Naive thymus-derived CD8-positive, alpha-beta T cell (primary cell): ENCODE measurements around the gene SLCO2A1. TPM values are rescaled to one million over a fixed set of nuclear protein-coding genes. Genes with fewer than 3 reads are reported as not detected.
A peak's percentile ranks its signal among the peaks of the same experiment; 100 is the strongest.

ENCODE experiments used
- ATAC-seq, 2 donors: fragments of 150-1000 bp; cut with Tn5 transposase in 1 of 2; sonication (Bioruptor Pico), chemical (Tn5 transposase) in 1 of 2; 1 replicate in 1 of 2; 2 replicates in 1 of 2; pipeline ENCODE4 v1.10.0; 2021; ENCODE audit warnings: mild to moderate bottlenecking in 2 of 2, moderate library complexity in 2 of 2
- POLR2A ChIA-PET: fragments of 350-600 bp; sonication (Branson Sonifier 250); formaldehyde crosslinking; loops from one replicate; lab custom pipeline; 2021; ENCODE audit warnings: antibody characterized with exemption; lab: Charles Lee
- DNase-seq, 10 donors: peaks; one replicate each; pipeline versions ENCODE4 v3.0.0 to v3.0.0-alpha.2; 2020 to 2022
- H3K27ac Mint-ChIP-seq, 10 donors: one replicate each; pipeline ENCODE4 v1.8.0; 2020 to 2022; ENCODE audit warnings: mild to moderate bottlenecking in 10 of 10, mixed read lengths in 10 of 10, moderate library complexity in 4 of 10, inconsistent platforms in 1 of 10
- H3K27me3 Mint-ChIP-seq, 5 donors: one replicate each; pipeline ENCODE4 v1.8.0; 2021 to 2022; ENCODE audit warnings: mixed read lengths in 5 of 5
- H3K36me3 Mint-ChIP-seq, 3 donors: one replicate each; pipeline ENCODE4 v1.8.0; 2020 to 2022; ENCODE audit warnings: mixed read lengths in 3 of 3, mild to moderate bottlenecking in 2 of 3, inconsistent platforms in 1 of 3
- H3K4me1 Mint-ChIP-seq, 4 donors: one replicate each; pipeline ENCODE4 v1.8.0; 2021 to 2022; ENCODE audit warnings: mixed read lengths in 4 of 4
- H3K4me3 Mint-ChIP-seq, 10 donors: one replicate each; pipeline ENCODE4 v1.8.0; 2020 to 2022; ENCODE audit warnings: mild to moderate bottlenecking in 10 of 10, mixed read lengths in 10 of 10, moderate library complexity in 6 of 10, inconsistent platforms in 1 of 10
- H3K9me3 Mint-ChIP-seq, 9 donors: one replicate each; pipeline ENCODE4 v1.8.0; 2020 to 2022; ENCODE audit warnings: mixed read lengths in 9 of 9, mild to moderate bottlenecking in 3 of 9, inconsistent platforms in 1 of 9, moderate library complexity in 1 of 9
- polyA plus RNA-seq, 3 donors: library from polyadenylated mRNA; unstranded; fragments of 300-500 nt; fragmentation: Illumina TruSeq; gene quantifications; one replicate each; pipeline ENCODE4 v1.2.3, GENCODE V29; 2021
- total RNA-seq, 8 experiments: library from RNA in 2 of 8; stranded (reverse) in 2 of 8; gene quantifications; one replicate each; pipeline ENCODE4 v1.2.3 and lab custom pipeline; 2021 to 2026

The SLCO2A1 gene
- total and polyA plus RNA-seq, 5 experiments from 2014 or later, result not detected

GRCh38 chr3:133934073-133934970, 95.4 kb downstream of the SLCO2A1 start:
- DNase-seq (no peak), ATAC-seq (no peak)
- Mint-ChIP-seq H3K27me3 (peaks cover 0 to 8% (median 0%) of the 10 kb centered on the region in 5 donors), H3K9me3 (no peaks in the 10 kb centered on the region), H3K4me1 (no peaks in the 10 kb centered on the region), H3K27ac (no peak overlapping the region), H3K4me3 (no peak overlapping the region), H3K36me3 (no peaks in the 10 kb centered on the region)
- POLR2A ChIA-PET, result no interaction called here

GRCh38 chr3:133933097-133934024, 96.4 kb downstream of the SLCO2A1 start:
- Mint-ChIP-seq H3K36me3 (no peaks in the 10 kb centered on the region), H3K4me3 (no peak overlapping the region), H3K9me3 (no peaks in the 10 kb centered on the region), H3K27me3 (peaks cover 0 to 8% (median 2%) of the 10 kb centered on the region in 5 donors), H3K27ac (no peak overlapping the region), H3K4me1 (no peaks in the 10 kb centered on the region)
- DNase-seq (no peak), ATAC-seq (no peak)
- POLR2A ChIA-PET, result no interaction called here

GRCh38 chr3:133932009-133932408, 97.7 kb downstream of the SLCO2A1 start:
- POLR2A ChIA-PET, result no interaction called here
- H3K9me3 Mint-ChIP-seq, result no peaks in the 10 kb centered on the region
- no peak overlapping the region for H3K4me3 Mint-ChIP-seq
- ATAC-seq, result no peak
- H3K4me1 Mint-ChIP-seq, result peaks cover 4 to 8% (median 6%) of the 10 kb centered on the region in 4 donors
- no peaks in the 10 kb centered on the region for H3K36me3 Mint-ChIP-seq
- H3K27me3 Mint-ChIP-seq, result peaks cover 0 to 6% (median 5%) of the 10 kb centered on the region in 5 donors
- peak overlapping the region in 1 of 10 donors; percentile 13 for H3K27ac Mint-ChIP-seq
- no peak for DNase-seq

GRCh38 chr3:133931084-133931483, 98.6 kb downstream of the SLCO2A1 start:
- DNase-seq (no peak), ATAC-seq (no peak)
- Mint-ChIP-seq H3K27ac (no peak overlapping the region), H3K27me3 (peaks cover 0 to 11% (median 6%) of the 10 kb centered on the region in 5 donors), H3K4me3 (no peak overlapping the region), H3K9me3 (no peaks in the 10 kb centered on the region), H3K36me3 (no peaks in the 10 kb centered on the region), H3K4me1 (peaks cover 6 to 11% (median 9%) of the 10 kb centered on the region in 4 donors)
- POLR2A ChIA-PET, result no interaction called here

GRCh38 chr3:133930341-133930933, 99.3 kb downstream of the SLCO2A1 start:
- Mint-ChIP-seq H3K4me3 (no peak overlapping the region), H3K4me1 (peaks cover 6 to 11% (median 9%) of the 10 kb centered on the region in 4 donors), H3K36me3 (no peaks in the 10 kb centered on the region), H3K27me3 (peaks cover 0 to 10% (median 6%) of the 10 kb centered on the region in 5 donors), H3K27ac (peak overlapping the region in 1 of 10 donors; percentile 29), H3K9me3 (no peaks in the 10 kb centered on the region)
- POLR2A ChIA-PET, result no interaction called here
- ATAC-seq (no peak), DNase-seq (no peak)

GRCh38 chr3:133928903-133929607, 100.7 kb downstream of the SLCO2A1 start:
- H3K9me3 Mint-ChIP-seq, result no peaks in the 10 kb centered on the region
- H3K4me3 Mint-ChIP-seq, result peak overlapping the region in 7 of 10 donors; percentile 18 to 64 (median 31)
- H3K36me3 Mint-ChIP-seq, result no peaks in the 10 kb centered on the region
- peaks cover 0 to 10% (median 6%) of the 10 kb centered on the region in 5 donors for H3K27me3 Mint-ChIP-seq
- peaks cover 6 to 11% (median 9%) of the 10 kb centered on the region in 4 donors for H3K4me1 Mint-ChIP-seq
- DNase-seq (no peak), ATAC-seq (no peak)
- H3K27ac Mint-ChIP-seq, result peak overlapping the region in 1 of 10 donors; percentile 7
- POLR2A ChIA-PET, result no interaction called here

- H3K4me3 Mint-ChIP-seq, result peak overlapping the region; percentile 52 to 77 (median 72)
- DNase-seq, result no peak
- H3K4me1 Mint-ChIP-seq, result peaks cover 6 to 11% (median 9%) of the 10 kb centered on the region in 4 donors
- no peaks in the 10 kb centered on the region for H3K9me3 Mint-ChIP-seq
- POLR2A ChIA-PET, result no interaction called here
- peak overlapping the region in 3 of 10 donors; percentile 13 to 27 (median 14) for H3K27ac Mint-ChIP-seq
- ATAC-seq, result no peak
- H3K27me3 Mint-ChIP-seq, result peaks cover 0 to 10% (median 6%) of the 10 kb centered on the region in 5 donors
- no peaks in the 10 kb centered on the region for H3K36me3 Mint-ChIP-seq
Observed at GRCh38 chr3:133928136-133928893, 101.4 kb downstream of the SLCO2A1 start.

GRCh38 chr3:133927540-133928066, 102.1 kb downstream of the SLCO2A1 start:
- ATAC-seq, result peak; percentile 96 to 99
- POLR2A ChIA-PET, result no interaction called here
- no peaks in the 10 kb centered on the region for H3K9me3 Mint-ChIP-seq

GRCh38 chr3:133926736-133927539, 102.8 kb downstream of the SLCO2A1 start:
- POLR2A ChIA-PET, result no interaction called here
- Mint-ChIP-seq H3K9me3 (no peaks in the 10 kb centered on the region), H3K4me3 (peak overlapping the region; percentile 61 to 85 (median 76)), H3K36me3 (no peaks in the 10 kb centered on the region), H3K4me1 (peaks cover 6 to 11% (median 9%) of the 10 kb centered on the region in 4 donors), H3K27ac (peak overlapping the region in 5 of 10 donors; percentile 7 to 66 (median 33)), H3K27me3 (peaks cover 0 to 10% (median 6%) of the 10 kb centered on the region in 5 donors)
- no peak for ATAC-seq
- peak in 1 of 10 donors; percentile 10 for DNase-seq

More at GRCh38 chr3:133927540-133928066, 102.1 kb downstream of the SLCO2A1 start:
- Mint-ChIP-seq H3K27ac (peak overlapping the region in 5 of 10 donors; percentile 13 to 66 (median 27)), H3K27me3 (peaks cover 0 to 10% (median 6%) of the 10 kb centered on the region in 5 donors), H3K36me3 (no peaks in the 10 kb centered on the region), H3K4me1 (peaks cover 6 to 11% (median 9%) of the 10 kb centered on the region in 4 donors), H3K4me3 (peak overlapping the region; percentile 61 to 85 (median 76))
- peak; percentile 74 to 93 (median 84) for DNase-seq

- POLR2A ChIA-PET, result no interaction called here
- H3K27me3 Mint-ChIP-seq, result peaks cover 0 to 10% (median 6%) of the 10 kb centered on the region in 5 donors
- no peaks in the 10 kb centered on the region for H3K9me3 Mint-ChIP-seq
- H3K27ac Mint-ChIP-seq, result peak overlapping the region in 1 of 10 donors; percentile 21
- ATAC-seq, result no peak
- H3K4me3 Mint-ChIP-seq, result peak overlapping the region in 8 of 10 donors; percentile 17 to 77 (median 47)
- no peak for DNase-seq
- H3K4me1 Mint-ChIP-seq, result peaks cover 6 to 11% (median 9%) of the 10 kb centered on the region in 4 donors
- H3K36me3 Mint-ChIP-seq, result no peaks in the 10 kb centered on the region
Observed at GRCh38 chr3:133925960-133926735, 103.6 kb downstream of the SLCO2A1 start.
